HG02852 (cell line): ENCODE results near the gene POLE.

Experiments used
- ATAC-seq: cut with Tn5 transposase; IDR thresholded peaks from one replicate; pipeline ENCODE4 v1.9.1; 2021; ENCODE audit warnings: mild to moderate bottlenecking, moderate library complexity; ENCODE audit not compliant: unreplicated experiment

Gene POLE

GRCh38 chr12:132634411-132634990, 52.6 kb downstream of the POLE start:
- ATAC-seq = no peak

GRCh38 chr12:132633901-132634300, 53.2 kb downstream of the POLE start:
- no peak for ATAC-seq

DNA sequence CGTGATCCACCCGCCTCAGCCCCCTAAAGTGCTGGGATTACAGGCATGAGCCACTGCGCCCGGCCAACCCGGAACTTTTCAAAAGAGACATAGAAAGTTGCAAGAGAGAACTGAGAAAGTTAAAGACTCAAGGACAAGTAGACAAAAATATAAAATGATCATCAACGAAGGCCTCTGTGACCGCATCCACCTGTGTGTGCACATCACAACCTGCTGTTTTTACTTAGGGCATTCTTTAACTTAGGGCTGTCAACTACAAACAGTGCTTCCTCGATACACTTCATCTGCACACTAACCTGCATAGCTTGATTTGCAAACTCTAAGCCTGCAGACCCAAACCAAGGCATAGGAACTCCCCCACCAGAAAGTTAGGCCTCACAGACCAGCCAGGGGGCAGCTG, 53.7 kb downstream of the POLE start:
- no peak for ATAC-seq

DNA sequence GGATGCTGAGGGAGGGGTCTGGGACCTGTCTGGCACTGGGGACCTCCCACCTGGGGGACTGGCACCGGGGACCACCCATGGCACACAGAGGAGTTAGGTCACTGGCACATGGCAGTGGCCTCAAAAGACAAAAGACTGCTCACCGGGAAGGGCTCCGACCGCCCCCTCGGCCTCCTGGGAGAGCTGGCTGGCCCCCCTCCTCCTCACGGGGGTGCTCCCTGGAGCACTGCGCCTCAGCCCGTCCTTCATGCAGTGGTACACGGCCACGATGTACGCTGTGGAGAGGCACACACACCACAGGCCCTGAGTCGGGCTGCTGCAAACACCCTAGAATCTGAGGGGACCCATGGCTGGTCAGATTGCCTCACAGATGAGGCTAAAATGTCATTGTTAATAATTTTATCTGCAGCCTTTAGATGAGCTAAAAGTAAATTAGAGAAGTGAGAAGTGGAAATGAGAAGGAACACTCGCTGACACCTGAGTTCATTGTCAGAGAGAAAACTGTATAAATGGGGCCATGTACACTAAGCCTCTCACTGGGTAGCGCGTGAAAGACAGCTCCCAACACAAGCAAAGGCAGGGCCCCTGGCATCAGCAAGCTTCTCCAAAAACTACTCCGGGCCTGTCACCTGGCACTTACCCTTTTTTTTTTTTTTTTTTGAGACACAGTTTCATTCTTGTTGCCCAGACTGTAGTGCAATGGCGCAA, 54.5 kb downstream of the POLE start:
- no peak for ATAC-seq

DNA sequence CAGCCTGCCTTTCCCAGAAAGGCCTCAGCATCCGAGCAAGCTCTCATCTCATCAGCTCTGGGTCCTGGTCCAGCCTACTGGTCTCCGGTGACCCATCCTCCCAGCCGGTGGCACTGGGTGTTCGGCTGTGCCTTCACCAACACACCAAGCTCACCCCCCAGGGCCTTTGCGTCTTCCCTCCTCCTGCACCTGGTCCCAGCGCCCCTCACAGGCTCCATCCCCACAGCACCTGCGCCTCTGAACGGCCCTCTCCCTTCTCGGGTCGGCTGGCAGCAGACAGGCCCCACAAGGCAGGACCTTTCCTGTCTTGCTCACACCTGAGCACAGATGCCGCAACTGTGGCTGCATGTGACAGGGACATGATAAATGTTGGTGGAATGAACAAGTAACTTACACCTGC, 55.5 kb downstream of the POLE start:
- no peak for ATAC-seq

GRCh38 chr12:132630672-132631071, 56.5 kb downstream of the POLE start:
- no peak for ATAC-seq

DNA sequence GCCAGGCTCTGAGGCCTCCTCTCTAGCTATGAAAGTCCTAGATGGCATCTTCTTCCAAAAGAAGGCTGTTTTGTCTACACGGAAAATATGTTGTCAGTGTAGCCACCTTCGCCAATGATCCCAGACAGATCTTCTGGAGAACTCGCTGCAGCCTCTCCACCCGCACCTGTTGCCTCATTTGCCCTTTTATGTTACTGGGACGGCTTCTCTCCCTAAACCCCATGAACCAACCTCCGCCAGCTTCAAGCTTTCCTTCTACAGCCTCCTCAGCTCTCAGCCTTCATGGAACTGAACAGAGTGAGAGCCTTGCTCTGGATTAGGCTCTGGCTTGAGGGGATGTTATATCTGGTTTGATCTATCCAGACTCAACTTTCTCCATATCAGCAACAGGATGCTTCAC, 57.8 kb downstream of the POLE start:
- ATAC-seq = no peak

DNA sequence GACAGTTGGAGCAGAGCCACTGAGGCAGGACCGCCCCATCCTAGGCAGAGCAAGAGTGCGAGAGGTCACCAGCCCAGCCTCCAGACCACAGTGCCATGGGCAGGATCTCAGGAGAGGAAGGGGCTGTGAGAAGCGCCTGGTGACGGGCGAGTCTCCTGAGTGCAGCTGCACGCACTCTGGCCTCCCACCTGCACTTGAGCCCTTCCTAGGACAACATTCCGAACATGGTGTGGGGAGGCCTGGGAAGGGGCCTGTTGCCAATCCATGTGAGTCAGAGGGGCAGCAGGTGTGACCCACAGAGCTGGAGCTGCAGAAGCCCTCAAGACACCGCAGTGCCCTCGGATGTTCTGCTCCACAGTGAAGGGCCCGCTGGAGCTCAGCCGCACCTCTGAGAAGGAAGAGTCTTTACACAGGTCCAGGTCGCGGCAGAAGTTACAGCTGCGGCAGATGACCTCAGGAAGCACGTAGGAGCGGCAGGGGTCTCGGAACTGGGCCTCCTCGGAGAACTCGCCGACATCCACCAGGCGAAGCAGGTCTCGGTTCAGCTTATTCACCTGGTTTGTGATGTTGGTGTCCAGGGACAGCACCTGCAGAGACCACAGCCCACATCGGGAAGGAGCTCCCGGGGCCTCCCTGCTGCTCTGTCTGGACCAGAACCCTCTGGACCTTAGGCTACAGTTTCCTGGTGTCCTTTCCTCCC, 61.3 kb downstream of the POLE start:
- no peak for ATAC-seq

- ATAC-seq = no peak
Measured at GRCh38 chr12:132624910-132625630, 62.1 kb downstream of the POLE start.

DNA sequence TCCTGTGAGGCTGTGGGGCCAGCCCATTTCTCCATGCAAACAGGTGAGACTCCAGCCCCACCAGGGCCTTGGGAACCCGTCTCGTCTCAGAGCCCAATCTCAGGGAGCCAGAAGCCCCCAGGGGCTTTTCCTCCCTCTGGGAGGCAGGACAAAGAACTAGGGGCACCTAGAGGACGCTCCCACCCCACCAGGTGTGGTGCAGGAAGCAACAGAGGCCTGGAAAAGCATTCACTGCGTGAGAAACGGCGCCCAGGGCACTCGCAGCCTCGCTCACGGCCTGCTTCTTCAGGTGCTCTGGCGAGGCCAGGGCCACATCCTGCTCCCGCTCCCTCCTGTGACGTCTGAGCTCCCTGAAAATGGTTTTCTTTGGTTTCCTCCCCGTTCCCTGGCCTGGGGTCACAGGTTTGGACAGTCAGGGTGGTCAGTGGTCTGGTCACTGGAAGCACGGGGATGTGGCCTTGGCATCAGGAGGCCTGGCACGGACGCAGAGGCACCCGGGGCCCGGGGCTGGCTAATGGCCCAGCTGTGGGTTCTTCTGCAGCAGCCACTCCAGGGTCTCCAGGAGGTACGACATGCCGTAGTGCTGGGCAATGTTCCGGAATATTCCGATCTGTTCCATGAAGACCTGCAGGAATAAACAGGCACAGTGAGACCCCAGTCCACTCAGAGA, 62.8 kb downstream of the POLE start:
- no peak for ATAC-seq

- ATAC-seq = no peak
Measured at GRCh38 chr12:132623072-132623869, 63.9 kb downstream of the POLE start.

DNA sequence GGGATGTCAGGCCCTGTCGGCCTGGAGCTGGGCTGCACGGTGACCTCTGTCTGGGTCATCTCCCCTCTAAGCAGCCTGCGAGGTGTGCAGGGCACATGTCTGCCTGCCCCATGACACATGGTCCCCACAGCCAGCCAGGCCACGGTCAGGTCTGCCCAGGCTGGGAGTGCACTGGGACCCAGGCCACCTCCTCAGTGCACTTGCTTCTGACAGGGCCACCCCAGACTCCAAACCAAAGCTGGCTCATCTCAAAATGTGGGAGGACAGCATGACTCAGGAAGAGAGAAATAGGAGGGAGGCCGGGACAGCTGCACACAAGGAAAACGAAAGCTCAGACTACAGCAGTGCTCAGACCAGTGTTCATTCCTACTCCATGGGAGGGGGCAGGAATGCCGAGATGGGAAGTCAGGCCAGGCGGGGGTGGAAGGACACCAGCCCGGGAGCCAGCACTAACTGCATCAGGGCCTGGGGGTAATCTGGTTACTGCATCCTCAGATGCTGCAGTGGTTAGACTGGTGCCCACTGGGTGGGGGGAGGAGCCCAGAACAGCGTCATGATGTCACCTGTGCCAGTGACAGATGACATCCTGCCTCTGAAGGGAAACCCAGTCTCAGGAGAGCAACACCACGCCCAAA, 64.6 kb downstream of the POLE start:
- no peak for ATAC-seq

DNA sequence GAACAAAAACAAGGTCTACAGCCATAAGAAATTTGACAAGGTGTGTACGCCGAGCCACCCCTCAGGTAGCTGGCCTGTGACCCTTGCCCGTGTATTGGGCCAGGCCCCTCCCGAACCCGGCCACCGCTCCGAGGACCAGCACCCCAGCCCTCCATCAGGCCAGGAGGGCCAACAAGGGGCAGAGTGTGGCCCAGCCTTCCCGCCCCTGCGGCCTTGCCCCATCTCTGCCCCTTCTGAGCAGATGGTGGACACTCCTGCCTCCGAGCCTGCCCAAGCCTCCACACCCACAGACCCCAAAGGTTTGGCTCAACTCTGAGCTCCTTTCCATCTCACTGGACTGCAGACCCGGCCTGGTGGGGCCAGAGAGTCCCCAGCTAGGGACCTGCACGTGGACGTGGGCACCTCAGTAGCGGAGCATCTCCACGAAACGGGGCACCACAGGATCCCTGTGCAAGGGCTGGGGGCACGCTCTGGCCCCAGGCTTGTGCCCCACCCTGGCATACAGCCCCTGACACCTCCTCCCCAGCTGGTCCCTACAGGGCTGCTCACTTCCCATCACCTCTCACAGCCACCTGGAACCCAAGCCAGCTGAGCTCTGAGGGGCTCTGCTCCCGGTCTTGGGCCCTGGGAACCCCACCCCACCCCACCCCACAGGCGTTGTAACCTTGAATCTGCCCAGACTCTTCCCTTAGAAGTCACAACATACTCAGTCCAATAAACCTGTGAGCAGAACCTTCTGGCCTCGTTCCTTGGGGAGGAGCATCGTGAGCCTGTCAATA, 65.3 kb downstream of the POLE start:
- ATAC-seq = no peak

DNA sequence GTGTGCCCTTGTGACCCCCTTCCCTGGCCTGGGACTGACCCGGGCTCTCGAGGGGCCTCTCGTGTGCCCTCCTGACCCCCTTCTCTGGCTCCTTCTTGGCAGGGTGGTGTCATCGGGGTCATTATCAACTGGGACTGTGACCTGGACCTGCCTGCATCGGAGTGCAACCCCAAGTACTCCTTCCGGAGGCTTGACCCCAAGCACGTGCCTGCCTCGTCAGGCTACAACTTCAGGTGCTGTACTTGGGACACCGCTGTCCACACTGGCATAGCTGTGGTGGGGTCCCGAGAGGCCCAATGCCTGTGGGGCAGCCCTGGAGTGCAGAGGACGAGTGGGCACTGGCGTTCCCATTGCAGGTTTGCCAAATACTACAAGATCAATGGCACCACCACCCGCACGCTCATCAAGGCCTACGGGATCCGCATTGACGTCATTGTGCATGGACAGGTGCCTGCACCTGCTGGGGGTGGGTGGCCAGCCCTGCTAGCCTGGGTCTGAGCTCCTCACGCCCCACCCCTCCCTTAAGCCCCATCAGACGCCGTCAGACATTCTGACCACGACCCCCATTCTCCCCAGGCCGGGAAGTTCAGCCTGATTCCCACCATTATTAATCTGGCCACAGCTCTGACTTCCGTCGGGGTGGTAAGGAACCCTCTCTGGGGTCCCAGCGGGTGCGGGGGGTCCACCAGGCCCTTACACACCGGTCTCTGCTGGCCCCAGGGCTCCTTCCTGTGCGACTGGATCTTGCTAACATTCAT, 66.1 kb downstream of the POLE start:
- ATAC-seq = no peak

DNA sequence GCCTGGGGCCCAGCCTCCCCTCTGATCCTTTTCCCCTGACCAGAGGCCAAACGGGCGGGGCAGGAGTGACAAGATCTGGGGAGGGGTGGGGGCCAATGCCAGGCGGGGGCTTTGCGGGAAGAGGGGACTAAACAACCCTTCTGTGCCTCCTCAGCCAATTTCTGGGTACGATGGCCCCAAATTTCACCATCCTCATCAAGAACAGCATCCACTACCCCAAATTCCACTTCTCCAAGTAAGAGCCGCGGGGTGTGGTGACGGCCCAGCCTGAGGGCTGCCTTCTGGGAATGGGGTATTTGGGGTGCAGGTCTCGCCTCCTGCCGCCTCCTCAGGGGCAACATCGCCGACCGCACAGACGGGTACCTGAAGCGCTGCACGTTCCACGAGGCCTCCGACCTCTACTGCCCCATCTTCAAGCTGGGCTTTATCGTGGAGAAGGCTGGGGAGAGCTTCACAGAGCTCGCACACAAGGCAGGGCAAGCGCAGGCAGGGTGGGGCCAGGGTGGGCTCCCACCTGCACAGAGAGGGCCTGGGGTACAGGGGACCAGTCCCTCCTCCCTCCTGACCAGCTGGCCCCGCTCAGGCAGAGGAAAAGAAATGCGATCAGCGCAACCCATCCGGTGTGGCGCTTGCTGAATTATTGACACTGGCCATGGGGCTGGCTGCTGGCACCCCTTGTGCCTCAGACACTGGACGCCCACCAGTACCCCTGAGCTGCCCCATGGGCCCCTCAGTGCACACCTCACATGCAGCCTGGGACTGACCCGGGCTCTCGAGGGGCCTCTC, 66.8 kb downstream of the POLE start:
- ATAC-seq = no peak

DNA sequence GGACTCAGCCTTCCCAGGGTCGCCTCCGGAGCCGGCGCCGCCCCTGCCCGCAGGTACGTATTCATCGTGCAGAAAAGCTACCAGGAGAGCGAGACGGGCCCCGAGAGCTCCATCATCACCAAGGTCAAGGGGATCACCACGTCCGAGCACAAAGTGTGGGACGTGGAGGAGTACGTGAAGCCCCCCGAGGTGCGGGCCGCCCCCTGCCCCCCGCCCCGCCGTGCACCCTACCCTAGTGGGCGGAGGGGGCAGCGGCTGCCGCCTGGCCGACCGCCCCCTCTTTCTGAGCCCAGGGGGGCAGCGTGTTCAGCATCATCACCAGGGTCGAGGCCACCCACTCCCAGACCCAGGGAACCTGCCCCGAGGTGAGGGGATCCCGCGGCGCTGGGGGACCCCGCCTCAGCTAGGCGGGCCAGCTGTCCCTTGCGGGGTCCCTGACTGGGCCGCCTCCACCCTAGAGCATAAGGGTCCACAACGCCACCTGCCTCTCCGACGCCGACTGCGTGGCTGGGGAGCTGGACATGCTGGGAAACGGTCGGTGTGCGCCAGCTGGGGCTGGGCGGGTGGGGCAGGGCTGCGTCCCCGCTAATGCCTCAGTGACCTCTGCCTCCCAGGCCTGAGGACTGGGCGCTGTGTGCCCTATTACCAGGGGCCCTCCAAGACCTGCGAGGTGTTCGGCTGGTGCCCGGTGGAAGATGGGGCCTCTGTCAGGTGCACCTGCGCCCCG, 67.6 kb downstream of the POLE start:
- no peak for ATAC-seq

- ATAC-seq = no peak
Measured at GRCh38 chr12:132619071-132619385, 68.1 kb downstream of the POLE start.
